IMR-90 (cell line): ENCODE measurements around the gene ALK. TPM values are rescaled to one million over a fixed set of nuclear protein-coding genes. Genes with fewer than 3 reads are reported as not detected.

Experiments used
- ATAC-seq: fragments of 200-7000 bp; cut with Tn5 transposase; 2 replicates; pipeline ENCODE4 v1.9.1; 2020; ENCODE audit warnings: low read depth, mild to moderate bottlenecking, moderate library complexity
- BruUV-seq: library from RNA; stranded (reverse); fragments of 400-500 nt; replicated peaks from 2 replicates; lab custom pipeline; 2021; lab: Mats Ljungman, UMichigan
- CTCF ChIA-PET: fragments of 300-600 bp; formaldehyde crosslinking; extraction: SDS; loops from one replicate; lab custom pipeline; 2021; ENCODE audit warnings: antibody characterized with exemption; lab: Yijun Ruan, JAX
- POLR2A ChIA-PET: fragments of 300-600 bp; sonication (Branson Sonifier 250); formaldehyde crosslinking; loops from one replicate; lab custom pipeline; 2022; ENCODE audit warnings: antibody characterized with exemption; ENCODE audit not compliant: unreplicated experiment; lab: Charles Lee
- DNase-seq: peaks from one replicate; pipeline ENCODE4 v3.0.0; 2013
- H2AFZ ChIP-seq: replicated peaks from 2 replicates; pipeline ENCODE3; 2013; ENCODE audit warnings: low read length, mild to moderate bottlenecking; ENCODE audit not compliant: poor library complexity
- H2AK5ac ChIP-seq: 2 replicates; pipeline ENCODE4 v1.6.1; 2013; ENCODE audit warnings: low read depth, low read length, inconsistent platforms
- H2AK9ac ChIP-seq: replicated peaks from 2 replicates; pipeline ENCODE3; 2013; ENCODE audit warnings: mild to moderate bottlenecking, low read depth, low read length, moderate library complexity; ENCODE audit not compliant: poor library complexity
- H2BK120ac ChIP-seq: 2 replicates; pipeline ENCODE4 v1.6.1; 2013; ENCODE audit warnings: low read depth, low read length, inconsistent platforms
- H2BK15ac ChIP-seq: 3 replicates; pipeline ENCODE4 v1.6.1; 2013; ENCODE audit warnings: low read depth, low read length, inconsistent platforms
- H2BK20ac ChIP-seq: 2 replicates; pipeline ENCODE4 v1.6.1; 2013; ENCODE audit warnings: low read depth, mild to moderate bottlenecking, inconsistent platforms, low read length, moderate library complexity
- H2BK5ac ChIP-seq: 2 replicates; pipeline ENCODE4 v1.6.1; 2013; ENCODE audit warnings: mild to moderate bottlenecking, low read depth, low read length, inconsistent platforms; ENCODE audit not compliant: poor library complexity, severe bottlenecking
- H3K14ac ChIP-seq: replicated peaks from 2 replicates; pipeline ENCODE4 v1.6.1; 2013; ENCODE audit warnings: low read depth, low read length, inconsistent platforms
- H3K18ac ChIP-seq: 2 replicates; pipeline ENCODE4 v1.6.1; 2013; ENCODE audit warnings: low read depth, low read length, control low read depth
- H3K23ac ChIP-seq: 2 replicates; pipeline ENCODE4 v1.6.1; 2013; ENCODE audit warnings: low read depth, low read length, inconsistent platforms
- H3K27ac ChIP-seq: 2 replicates; pipeline ENCODE4 v1.5.1; 2013; ENCODE audit warnings: mild to moderate bottlenecking, control low read depth, low read length; ENCODE audit not compliant: insufficient read depth
- H3K27me3 ChIP-seq: 2 replicates; pipeline ENCODE4 v1.6.1; 2013; ENCODE audit warnings: low read length; ENCODE audit not compliant: control insufficient read depth, insufficient read depth
- H3K36me3 ChIP-seq: 2 replicates; pipeline ENCODE4 v1.6.1; 2013; ENCODE audit warnings: low read length, mixed read lengths; ENCODE audit not compliant: control insufficient read depth, insufficient read depth
- H3K4ac ChIP-seq: 2 replicates; pipeline ENCODE4 v1.6.1; 2013; ENCODE audit warnings: low read depth, low read length, inconsistent platforms
- H3K4me1 ChIP-seq: 2 replicates; pipeline ENCODE4 v1.6.1; 2013; ENCODE audit warnings: low read length, mixed read lengths; ENCODE audit not compliant: control insufficient read depth, insufficient read depth
- H3K4me2 ChIP-seq: 2 replicates; pipeline ENCODE4 v1.6.1; 2013; ENCODE audit warnings: low read depth, mild to moderate bottlenecking, control low read depth, low read length, moderate library complexity
- H3K4me3 ChIP-seq: 2 replicates; pipeline ENCODE4 v1.5.1; 2013; ENCODE audit warnings: low read depth, mild to moderate bottlenecking, control low read depth, low read length, moderate library complexity; ENCODE audit not compliant: insufficient read depth
- H3K56ac ChIP-seq: 2 replicates; pipeline ENCODE4 v1.6.1; 2013; ENCODE audit warnings: low read length, inconsistent platforms; ENCODE audit not compliant: insufficient read depth; ENCODE audit errors: extremely low read depth
- H3K79me1 ChIP-seq, 2 experiments: 2 replicates each; pipeline ENCODE4 v1.6.1; 2013; ENCODE audit warnings: low read length in 2 of 2, inconsistent platforms in 1 of 2, low read depth in 1 of 2
- H3K9ac ChIP-seq: 2 replicates; pipeline ENCODE4 v1.6.1; 2013; ENCODE audit warnings: low read depth, low read length, control low read depth
- H3K9me1 ChIP-seq: 2 replicates; pipeline ENCODE4 v1.6.1; 2013; ENCODE audit warnings: low read length, inconsistent platforms; ENCODE audit not compliant: insufficient read depth
- H3K9me3 ChIP-seq: 2 replicates; pipeline ENCODE4 v1.6.1; 2013; ENCODE audit warnings: low read length; ENCODE audit not compliant: control insufficient read depth, insufficient read depth
- H4K20me1 ChIP-seq: 2 replicates; pipeline ENCODE4 v1.6.1; 2013; ENCODE audit warnings: low read length, inconsistent platforms; ENCODE audit not compliant: insufficient read depth
- H4K5ac ChIP-seq: 2 replicates; pipeline ENCODE4 v1.6.1; 2013; ENCODE audit warnings: mild to moderate bottlenecking, low read depth, low read length, control low read depth
- H4K8ac ChIP-seq, 2 experiments: 2 replicates each; pipeline ENCODE4 v1.6.1; 2013; ENCODE audit warnings: low read depth in 2 of 2, low read length in 2 of 2, control low read depth in 1 of 2, inconsistent platforms in 1 of 2
- H4K91ac ChIP-seq: 2 replicates; pipeline ENCODE4 v1.6.1; 2013; ENCODE audit warnings: low read depth, low read length, inconsistent platforms; ENCODE audit not compliant: insufficient read depth
- CHD1 ChIP-seq: IDR thresholded peaks from 2 replicates; pipeline ENCODE4 v1.6.1; 2012; ENCODE audit warnings: low read depth, low read length, improper control_type of control experiment
- CTCF ChIP-seq: conservative IDR thresholded peaks from 2 replicates; pipeline ENCODE4 v1.5.1; 2012; ENCODE audit warnings: mild to moderate bottlenecking, low read depth, low read length, improper control_type of control experiment
- ELK1 ChIP-seq: fragments of 150-350 bp; IDR thresholded peaks from 2 replicates; pipeline ENCODE4 v1.6.1; 2016; ENCODE audit warnings: low read depth, mild to moderate bottlenecking, low read length, moderate library complexity, borderline replicate concordance
- RCOR1 ChIP-seq: IDR thresholded peaks from 2 replicates; pipeline ENCODE4 v1.6.1; 2012; ENCODE audit warnings: mild to moderate bottlenecking, low read length, improper control_type of control experiment; ENCODE audit not compliant: insufficient replicate concordance
- USF2 ChIP-seq: fragments of 150-350 bp; IDR thresholded peaks from 2 replicates; pipeline ENCODE4 v1.6.1; 2017; ENCODE audit warnings: mild to moderate bottlenecking, antibody characterized with exemption, low read length, low read depth
- WGBS, 2 experiments: methylation state at CpG; one replicate each; pipeline versions ENCODE4 v1.1.5 to v1.1.7; 2013; ENCODE audit warnings: missing lambda C conversion rate in 2 of 2; ENCODE audit not compliant: insufficient read length in 1 of 2; ENCODE audit errors: extremely low coverage in 2 of 2; 5-methylcytosine and 5-hydroxymethylcytosine counted together
- dilution Hi-C: fragments of 300-500 bp; cut with HindIII; formaldehyde crosslinking; loops from one replicate; pipeline ENCODE4 v1.14.3; 2018; ENCODE audit warnings: low sequenced_read_pairs; ENCODE audit not compliant: unreplicated experiment
- in situ Hi-C: fragments of 300-500 bp; cut with MboI; formaldehyde crosslinking; loops from 3 replicates; pipeline ENCODE4 v1.14.3; 2019; ENCODE audit warnings: low sequenced_read_pairs, inconsistent platforms, mixed read lengths
- intact Hi-C: fragments of 100-400 bp; cut with micrococcal nuclease; formaldehyde crosslinking; loops from 2 replicates; pipeline ENCODE4 v1.10.0; 2022
- polyA plus RNA-seq, 3 experiments: library from polyadenylated mRNA; depleted of rRNA; stranded (reverse); fragments of >200 nt; gene quantifications; 2 replicates each; pipeline ENCODE4 v1.2.3, GENCODE V29; 2012; ENCODE audit warnings: low replicate concordance in 1 of 3
- total RNA-seq: library from RNA; depleted of rRNA; stranded (reverse); fragments of >200 nt; gene quantifications from 2 replicates; pipeline ENCODE4 v1.2.3, GENCODE V29; 2012

The ALK gene
- total and polyA plus RNA-seq, 2 of the 4 experiments (the other 2 are of a cell fraction) = not detected

GRCh38 chr2:29725610-29726009 is 195.8 kb downstream of the ALK start:
- no peaks in the 10 kb centered on the region for H3K4me1 ChIP-seq
- H3K18ac ChIP-seq = no peak overlapping the region
- H3K27me3 ChIP-seq = peaks cover 19% of the 10 kb centered on the region
- H2BK120ac ChIP-seq = no peak overlapping the region
- H3K36me3 ChIP-seq = no peaks in the 10 kb centered on the region
- H3K4me3 ChIP-seq = no peak overlapping the region
- H3K27ac ChIP-seq = no peak overlapping the region
- no peak overlapping the region for H3K14ac ChIP-seq
- no peak overlapping the region for H2AK5ac ChIP-seq
- H3K79me1 ChIP-seq = no peaks in the 10 kb centered on the region
- no peak overlapping the region for H4K91ac ChIP-seq
- 0% methylated on average over 1 of the region's 2 CpGs; no CpG with 5 or more reads in 1 of the 2 experiments for WGBS, 2 experiments
- H3K23ac ChIP-seq = no peak overlapping the region
- H3K9ac ChIP-seq = no peak overlapping the region
- H2AFZ ChIP-seq = no peak overlapping the region
- CTCF ChIA-PET = no interaction called here
- H3K9me1 ChIP-seq = no peaks in the 10 kb centered on the region
- no peak overlapping the region for H2BK5ac ChIP-seq
- no peak overlapping the region for H2BK15ac ChIP-seq
- DNase-seq (no peak), ATAC-seq (no peak)
- H3K9me3 ChIP-seq = no peaks in the 10 kb centered on the region; the same call in 1 of the 2 replicates
- H4K5ac ChIP-seq = no peak overlapping the region
- in situ Hi-C loops = no loop called here
- no peak overlapping the region for H3K4me2 ChIP-seq
- H2AK9ac ChIP-seq = no peak overlapping the region
- H4K20me1 ChIP-seq = no peaks in the 10 kb centered on the region
- TF ChIP-seq CTCF (no peak), RCOR1 (no peak), ELK1 (no peak), CHD1 (no peak), USF2 (no peak)
- POLR2A ChIA-PET = no interaction called here
- H3K56ac ChIP-seq = no peak overlapping the region
- dilution Hi-C loops = no loop called here
- no peak overlapping the region for H3K4ac ChIP-seq
- no TSS peak for BruUV-seq
- H4K8ac ChIP-seq = no peak overlapping the region
- H2BK20ac ChIP-seq = no peak overlapping the region
- intact Hi-C loops = no loop called here
